HepG2 (cell line): ENCODE measurements around the gene SNAI3. TPM values are rescaled to one million over a fixed set of nuclear protein-coding genes. Genes with fewer than 3 reads are reported as not detected.

Experiments used
- HNF4A ChIP-seq: sonication (generic); formaldehyde crosslinking; IDR thresholded peaks from 2 replicates; pipeline ENCODE4 v1.4.0; 2020; ENCODE audit warnings: missing genetic modification reagents
- KDM5A ChIP-seq: fragments of 200-600 bp; sonication (generic); IDR thresholded peaks from 2 replicates; pipeline ENCODE4 v1.7.0; 2018; ENCODE audit warnings: antibody characterized with exemption, mild to moderate bottlenecking, low read length, borderline replicate concordance
- RFX1 ChIP-seq: fragments of 450-650 bp; IDR thresholded peaks from 2 replicates; pipeline ENCODE4 v1.6.1; 2017
- RFXAP ChIP-seq: sonication (generic); formaldehyde crosslinking; IDR thresholded peaks from 2 replicates; pipeline ENCODE4 v1.4.0; 2020; ENCODE audit warnings: missing genetic modification reagents, borderline replicate concordance
- SIN3B ChIP-seq: fragments of 150-350 bp; IDR thresholded peaks from 2 replicates; pipeline ENCODE4 v1.6.1; 2014; ENCODE audit warnings: low read length
- SMAD9 ChIP-seq: sonication (generic); formaldehyde crosslinking; IDR thresholded peaks from 2 replicates; pipeline ENCODE4 v1.5.1; 2020; ENCODE audit warnings: mild to moderate bottlenecking, missing genetic modification reagents
- ZIK1 ChIP-seq: sonication (generic); formaldehyde crosslinking; IDR thresholded peaks from 2 replicates; pipeline ENCODE4 v1.5.0; 2020; ENCODE audit warnings: mild to moderate bottlenecking, low read depth, missing genetic modification reagents, borderline replicate concordance
- ZNF235 ChIP-seq: sonication (generic); formaldehyde crosslinking; IDR thresholded peaks from 2 replicates; pipeline ENCODE4 v1.8.1; 2023; ENCODE audit warnings: mild to moderate bottlenecking, missing genetic modification reagents, borderline replicate concordance
- ZNF343 ChIP-seq: sonication (generic); formaldehyde crosslinking; IDR thresholded peaks from 2 replicates; pipeline ENCODE4 v1.4.0; 2020; ENCODE audit warnings: mild to moderate bottlenecking, missing genetic modification reagents
- polyA plus RNA-seq, 8 experiments: library from polyadenylated mRNA; depleted of rRNA in 3 of 8; stranded (reverse) in 7 of 8; unstranded in 1 of 8; fragments of >200 nt; fragmentation: Illumina TruSeq in 4 of 8; extraction: Trizol in 4 of 8; gene quantifications; 2 replicates each; pipeline versions ENCODE4 v1.2.1 to v1.2.3, GENCODE V29; 2011 to 2016; ENCODE audit warnings: low read depth in 4 of 8, missing spikeins in 1 of 8, mixed read lengths in 1 of 8; ENCODE audit not compliant: insufficient read depth in 1 of 8
- total RNA-seq, 5 experiments: library from RNA; depleted of rRNA; stranded (reverse); fragments of >200 nt; fragmentation: Illumina TruSeq; extraction: Trizol; gene quantifications; 2 replicates each; pipeline ENCODE4 v1.2.3, GENCODE V29; 2016; ENCODE audit warnings: low read depth in 1 of 5
- TF ChIP-seq, protein P1 (sequence below): sonication (generic); formaldehyde crosslinking; IDR thresholded peaks from 2 replicates; pipeline ENCODE4 v1.4.0; 2020; ENCODE audit warnings: low read depth, missing genetic modification reagents
- TF ChIP-seq, protein P2 (sequence below): sonication (generic); formaldehyde crosslinking; IDR thresholded peaks from 2 replicates; pipeline ENCODE4 v1.5.0; 2020; ENCODE audit warnings: mild to moderate bottlenecking, missing genetic modification reagents, borderline replicate concordance
- TF ChIP-seq, protein P3 (sequence below), 2 experiments: sonication (generic) in 1 of 2; formaldehyde crosslinking in 1 of 2; IDR thresholded peaks; 2 replicates each; pipeline versions ENCODE4 v1.6.1 to v1.9.0; 2014 to 2022; ENCODE audit warnings: antibody characterized with exemption in 1 of 2, borderline replicate concordance in 1 of 2, inconsistent platforms in 1 of 2, low read depth in 1 of 2, missing genetic modification reagents in 1 of 2
- TF ChIP-seq, protein P4 (sequence below): IDR thresholded peaks from 2 replicates; pipeline ENCODE4 v1.6.1; 2016; ENCODE audit warnings: missing biosample characterization, missing genetic modification reagents, low read depth

Gene SNAI3
- total and polyA plus RNA-seq, 2 of the 13 experiments (the other 11 are each of a cell fraction or from before 2014, with no cell fraction given) = 0.09 to 0.18 TPM

DNA sequence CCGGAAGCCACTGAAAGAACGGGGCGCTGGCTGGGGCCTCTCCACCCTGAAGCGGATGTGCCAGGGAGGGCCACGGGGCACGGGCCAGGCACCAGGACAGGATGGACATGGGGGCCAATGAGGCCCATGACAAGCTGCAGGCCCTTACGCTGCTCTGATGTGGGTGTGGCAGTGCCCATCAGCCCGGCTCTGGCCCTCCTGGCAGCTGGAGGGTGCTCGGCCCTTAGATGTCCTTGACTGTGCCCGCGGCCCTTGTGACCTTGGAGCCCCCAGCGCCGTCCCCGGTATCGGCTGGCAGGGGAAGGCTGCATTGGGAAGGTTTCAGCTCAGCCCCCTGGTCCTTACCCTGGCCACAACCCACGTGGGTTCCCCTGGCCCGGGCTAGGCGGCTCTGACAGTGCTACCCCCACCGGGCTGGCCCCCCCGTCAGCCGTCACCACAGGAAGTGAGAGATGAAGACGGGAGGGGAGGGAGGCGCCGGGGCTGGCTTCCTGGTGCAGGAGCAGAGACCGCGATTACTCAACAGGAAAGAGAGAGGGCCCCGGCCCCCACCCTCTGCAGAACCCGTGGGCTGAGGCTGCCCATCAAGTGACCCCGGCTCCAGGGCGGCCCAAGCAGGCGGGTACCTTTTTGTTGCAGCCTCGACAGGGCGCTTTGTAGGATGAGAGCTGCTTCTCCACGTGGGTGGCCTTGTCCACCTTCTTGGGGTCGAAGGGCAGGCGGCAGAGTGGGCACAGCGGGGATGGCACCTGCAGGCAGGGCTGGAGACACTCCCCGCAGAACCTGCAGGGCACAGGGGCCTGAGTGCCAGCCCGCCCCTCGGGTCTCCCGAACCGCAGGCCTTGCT, 14.6 kb upstream of the SNAI3 start (continued):
- no peak for TF ChIP-seq RFX1
- no peak for TF ChIP-seq RFXAP (CRISPR knock-in tag)
- TF ChIP-seq, protein P1, sequence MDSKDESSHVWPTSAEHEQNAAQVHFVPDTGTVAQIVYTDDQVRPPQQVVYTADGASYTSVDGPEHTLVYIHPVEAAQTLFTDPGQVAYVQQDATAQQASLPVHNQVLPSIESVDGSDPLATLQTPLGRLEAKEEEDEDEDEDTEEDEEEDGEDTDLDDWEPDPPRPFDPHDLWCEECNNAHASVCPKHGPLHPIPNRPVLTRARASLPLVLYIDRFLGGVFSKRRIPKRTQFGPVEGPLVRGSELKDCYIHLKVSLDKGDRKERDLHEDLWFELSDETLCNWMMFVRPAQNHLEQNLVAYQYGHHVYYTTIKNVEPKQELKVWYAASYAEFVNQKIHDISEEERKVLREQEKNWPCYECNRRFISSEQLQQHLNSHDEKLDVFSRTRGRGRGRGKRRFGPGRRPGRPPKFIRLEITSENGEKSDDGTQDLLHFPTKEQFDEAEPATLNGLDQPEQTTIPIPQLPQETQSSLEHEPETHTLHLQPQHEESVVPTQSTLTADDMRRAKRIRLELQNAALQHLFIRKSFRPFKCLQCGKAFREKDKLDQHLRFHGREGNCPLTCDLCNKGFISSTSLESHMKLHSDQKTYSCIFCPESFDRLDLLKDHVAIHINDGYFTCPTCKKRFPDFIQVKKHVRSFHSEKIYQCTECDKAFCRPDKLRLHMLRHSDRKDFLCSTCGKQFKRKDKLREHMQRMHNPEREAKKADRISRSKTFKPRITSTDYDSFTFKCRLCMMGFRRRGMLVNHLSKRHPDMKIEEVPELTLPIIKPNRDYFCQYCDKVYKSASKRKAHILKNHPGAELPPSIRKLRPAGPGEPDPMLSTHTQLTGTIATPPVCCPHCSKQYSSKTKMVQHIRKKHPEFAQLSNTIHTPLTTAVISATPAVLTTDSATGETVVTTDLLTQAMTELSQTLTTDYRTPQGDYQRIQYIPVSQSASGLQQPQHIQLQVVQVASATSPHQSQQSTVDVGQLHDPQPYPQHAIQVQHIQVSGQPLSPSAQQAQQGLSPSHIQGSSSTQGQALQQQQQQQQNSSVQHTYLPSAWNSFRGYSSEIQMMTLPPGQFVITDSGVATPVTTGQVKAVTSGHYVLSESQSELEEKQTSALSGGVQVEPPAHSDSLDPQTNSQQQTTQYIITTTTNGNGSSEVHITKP = peak; percentile 68; the same call in 1 of the 2 replicates
- TF ChIP-seq, protein P2, sequence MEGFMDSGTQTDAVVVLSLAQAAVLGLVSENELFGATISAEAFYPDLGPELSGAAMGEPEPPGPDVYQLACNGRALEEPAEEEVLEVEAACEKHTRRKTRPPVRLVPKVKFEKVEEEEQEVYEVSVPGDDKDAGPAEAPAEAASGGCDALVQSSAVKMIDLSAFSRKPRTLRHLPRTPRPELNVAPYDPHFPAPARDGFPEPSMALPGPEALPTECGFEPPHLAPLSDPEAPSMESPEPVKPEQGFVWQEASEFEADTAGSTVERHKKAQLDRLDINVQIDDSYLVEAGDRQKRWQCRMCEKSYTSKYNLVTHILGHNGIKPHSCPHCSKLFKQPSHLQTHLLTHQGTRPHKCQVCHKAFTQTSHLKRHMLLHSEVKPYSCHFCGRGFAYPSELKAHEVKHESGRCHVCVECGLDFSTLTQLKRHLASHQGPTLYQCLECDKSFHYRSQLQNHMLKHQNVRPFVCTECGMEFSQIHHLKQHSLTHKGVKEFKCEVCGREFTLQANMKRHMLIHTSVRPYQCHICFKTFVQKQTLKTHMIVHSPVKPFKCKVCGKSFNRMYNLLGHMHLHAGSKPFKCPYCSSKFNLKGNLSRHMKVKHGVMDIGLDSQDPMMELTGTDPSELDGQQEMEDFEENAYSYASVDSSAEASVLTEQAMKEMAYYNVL (CRISPR knock-in tag) = peak; percentile 82; the same call in 1 of the 2 replicates
- no peak for TF ChIP-seq KDM5A
- 0 out of 2 replicates have a peak, but pooled peaks have one; percentile 47 for TF ChIP-seq ZNF235
- TF ChIP-seq ZIK1 (CRISPR knock-in tag) = peak; percentile 91
- no peak for TF ChIP-seq SIN3B
- TF ChIP-seq, protein P3, sequence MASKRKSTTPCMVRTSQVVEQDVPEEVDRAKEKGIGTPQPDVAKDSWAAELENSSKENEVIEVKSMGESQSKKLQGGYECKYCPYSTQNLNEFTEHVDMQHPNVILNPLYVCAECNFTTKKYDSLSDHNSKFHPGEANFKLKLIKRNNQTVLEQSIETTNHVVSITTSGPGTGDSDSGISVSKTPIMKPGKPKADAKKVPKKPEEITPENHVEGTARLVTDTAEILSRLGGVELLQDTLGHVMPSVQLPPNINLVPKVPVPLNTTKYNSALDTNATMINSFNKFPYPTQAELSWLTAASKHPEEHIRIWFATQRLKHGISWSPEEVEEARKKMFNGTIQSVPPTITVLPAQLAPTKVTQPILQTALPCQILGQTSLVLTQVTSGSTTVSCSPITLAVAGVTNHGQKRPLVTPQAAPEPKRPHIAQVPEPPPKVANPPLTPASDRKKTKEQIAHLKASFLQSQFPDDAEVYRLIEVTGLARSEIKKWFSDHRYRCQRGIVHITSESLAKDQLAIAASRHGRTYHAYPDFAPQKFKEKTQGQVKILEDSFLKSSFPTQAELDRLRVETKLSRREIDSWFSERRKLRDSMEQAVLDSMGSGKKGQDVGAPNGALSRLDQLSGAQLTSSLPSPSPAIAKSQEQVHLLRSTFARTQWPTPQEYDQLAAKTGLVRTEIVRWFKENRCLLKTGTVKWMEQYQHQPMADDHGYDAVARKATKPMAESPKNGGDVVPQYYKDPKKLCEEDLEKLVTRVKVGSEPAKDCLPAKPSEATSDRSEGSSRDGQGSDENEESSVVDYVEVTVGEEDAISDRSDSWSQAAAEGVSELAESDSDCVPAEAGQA (IDR thresholded peaks at IDR 0.05; ENCODE audit: low read depth) = no peak
- TF ChIP-seq, protein P3 (CRISPR knock-in tag; IDR thresholded peaks at IDR 0.05; ENCODE audit: borderline replicate concordance) = no peak
- no peak for TF ChIP-seq ZNF343 (CRISPR knock-in tag)
- TF ChIP-seq, protein P4, sequence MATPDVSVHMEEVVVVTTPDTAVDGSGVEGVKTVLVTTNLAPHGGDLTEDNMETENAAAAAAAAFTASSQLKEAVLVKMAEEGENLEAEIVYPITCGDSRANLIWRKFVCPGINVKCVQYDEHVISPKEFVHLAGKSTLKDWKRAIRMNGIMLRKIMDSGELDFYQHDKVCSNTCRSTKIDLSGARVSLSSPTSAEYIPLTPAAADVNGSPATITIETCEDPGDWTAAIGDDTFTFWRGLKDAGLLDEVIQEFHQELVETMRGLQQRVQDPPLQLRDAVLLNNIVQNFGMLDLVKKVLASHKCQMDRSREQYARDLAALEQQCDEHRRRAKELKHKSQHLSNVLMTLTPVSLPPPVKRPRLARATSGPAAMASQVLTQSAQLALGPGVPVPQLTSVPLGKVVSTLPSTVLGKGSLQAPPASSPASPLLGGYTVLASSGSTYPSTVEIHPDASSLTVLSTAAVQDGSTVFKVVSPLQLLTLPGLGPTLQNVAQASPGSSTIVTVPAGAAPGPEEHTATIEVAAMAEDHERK (CRISPR knock-in tag) = no peak
- peak; percentile 66; the same call in 1 of the 2 replicates for TF ChIP-seq HNF4A (CRISPR knock-in tag)
- TF ChIP-seq SMAD9 (CRISPR knock-in tag) = peak; percentile 39; the same call in 1 of the 2 replicates
